ENCODE data around the gene FABP1.

DNA sequence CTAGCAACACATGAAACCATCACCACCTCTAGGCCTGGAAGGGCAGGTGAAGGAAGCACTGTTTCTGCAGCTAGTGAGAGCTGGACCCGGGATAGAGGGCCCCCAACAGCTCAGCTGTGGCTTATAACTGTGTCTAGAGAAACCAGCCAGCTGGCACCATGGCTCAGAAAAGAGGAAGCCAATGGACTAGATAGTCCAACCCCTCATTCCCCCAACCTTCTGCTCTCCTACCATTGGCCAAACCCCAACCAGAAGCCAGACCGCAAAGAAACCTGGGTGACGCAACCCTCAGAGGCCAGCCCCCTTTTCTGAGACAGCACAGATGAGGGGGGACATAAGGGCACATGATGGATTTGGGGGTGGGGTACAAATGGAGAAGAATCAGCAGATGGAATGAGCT, 35.9 kb downstream of the FABP1 start:
- TF ChIP-seq, protein P1, sequence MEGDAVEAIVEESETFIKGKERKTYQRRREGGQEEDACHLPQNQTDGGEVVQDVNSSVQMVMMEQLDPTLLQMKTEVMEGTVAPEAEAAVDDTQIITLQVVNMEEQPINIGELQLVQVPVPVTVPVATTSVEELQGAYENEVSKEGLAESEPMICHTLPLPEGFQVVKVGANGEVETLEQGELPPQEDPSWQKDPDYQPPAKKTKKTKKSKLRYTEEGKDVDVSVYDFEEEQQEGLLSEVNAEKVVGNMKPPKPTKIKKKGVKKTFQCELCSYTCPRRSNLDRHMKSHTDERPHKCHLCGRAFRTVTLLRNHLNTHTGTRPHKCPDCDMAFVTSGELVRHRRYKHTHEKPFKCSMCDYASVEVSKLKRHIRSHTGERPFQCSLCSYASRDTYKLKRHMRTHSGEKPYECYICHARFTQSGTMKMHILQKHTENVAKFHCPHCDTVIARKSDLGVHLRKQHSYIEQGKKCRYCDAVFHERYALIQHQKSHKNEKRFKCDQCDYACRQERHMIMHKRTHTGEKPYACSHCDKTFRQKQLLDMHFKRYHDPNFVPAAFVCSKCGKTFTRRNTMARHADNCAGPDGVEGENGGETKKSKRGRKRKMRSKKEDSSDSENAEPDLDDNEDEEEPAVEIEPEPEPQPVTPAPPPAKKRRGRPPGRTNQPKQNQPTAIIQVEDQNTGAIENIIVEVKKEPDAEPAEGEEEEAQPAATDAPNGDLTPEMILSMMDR (IDR thresholded peaks at IDR 0.05; ENCODE audit: low read length), result no peak
- no peak for TF ChIP-seq EZH2phosphoT487 (IDR thresholded peaks at IDR 0.05; ENCODE audit: low read length)

Data from MM.1S (cell line).